GM23338 (cell line): ENCODE measurements around the gene CAPN9. TPM values are rescaled to one million over a fixed set of nuclear protein-coding genes. Genes with fewer than 3 reads are reported as not detected.

Source experiments
- ATAC-seq: fragments of 200-7000 bp; cut with Tn5 transposase; 3 replicates; pipeline ENCODE4 v1.9.1; 2020
- DNase-seq: peaks from one replicate; pipeline ENCODE4 v3.0.0-alpha.2; 2015; ENCODE audit warnings: low spot score
- H2AFZ ChIP-seq: fragments of 200-600 bp; sonication (generic); 2 replicates; pipeline ENCODE4 v1.8.0; 2016; ENCODE audit warnings: antibody characterized with exemption, mild to moderate bottlenecking, moderate library complexity
- H3F3A ChIP-seq: fragments of 200-600 bp; sonication (generic); replicated peaks from 2 replicates; pipeline ENCODE4 v1.8.0; 2017; ENCODE audit warnings: antibody characterized with exemption, mixed run types, low read depth
- H3K27ac ChIP-seq: fragments of 200-600 bp; sonication (generic); 2 replicates; pipeline ENCODE4 v1.6.1; 2016; ENCODE audit warnings: low read depth
- H3K27me3 ChIP-seq: fragments of 200-600 bp; sonication (generic); 2 replicates; pipeline ENCODE4 v1.8.0; 2016; ENCODE audit warnings: mild to moderate bottlenecking, mixed run types, moderate library complexity; ENCODE audit not compliant: insufficient read depth
- H3K36me3 ChIP-seq: fragments of 200-600 bp; sonication (generic); 2 replicates; pipeline ENCODE4 v1.8.0; 2016; ENCODE audit warnings: mild to moderate bottlenecking; ENCODE audit not compliant: insufficient read depth
- H3K4me1 ChIP-seq: fragments of 200-600 bp; sonication (generic); 2 replicates; pipeline ENCODE4 v1.8.0; 2016; ENCODE audit warnings: mild to moderate bottlenecking, moderate library complexity; ENCODE audit not compliant: insufficient read depth
- H3K4me2 ChIP-seq: fragments of 200-600 bp; sonication (generic); 2 replicates; pipeline ENCODE4 v1.7.1; 2017; ENCODE audit warnings: mixed run types
- H3K4me3 ChIP-seq: fragments of 200-600 bp; sonication (generic); 2 replicates; pipeline ENCODE4 v1.6.1; 2016; ENCODE audit warnings: mixed run types
- H3K79me2 ChIP-seq: fragments of 200-600 bp; sonication (generic); replicated peaks from 2 replicates; pipeline ENCODE4 v1.8.0; 2017; ENCODE audit warnings: mild to moderate bottlenecking; ENCODE audit not compliant: insufficient read depth
- H3K9me2 ChIP-seq: fragments of 200-600 bp; sonication (generic); 2 replicates; pipeline ENCODE4 v1.8.0; 2017; ENCODE audit not compliant: insufficient read depth
- H4K20me1 ChIP-seq: fragments of 200-600 bp; sonication (generic); replicated peaks from 2 replicates; pipeline ENCODE4 v1.8.0; 2017; ENCODE audit warnings: mild to moderate bottlenecking; ENCODE audit not compliant: insufficient read depth
- H3K27ac Mint-ChIP-seq: 2 replicates; pipeline ENCODE4 v1.8.0; 2020; ENCODE audit warnings: inconsistent platforms, mild to moderate bottlenecking, moderate library complexity, mixed read lengths
- H3K27me3 Mint-ChIP-seq: 3 replicates; pipeline ENCODE4 v1.8.0; 2022; ENCODE audit warnings: low read depth, mild to moderate bottlenecking, moderate library complexity, mixed read lengths, inconsistent platforms; ENCODE audit not compliant: insufficient read depth, poor library complexity
- H3K36me3 Mint-ChIP-seq: 3 replicates; pipeline ENCODE4 v1.8.0; 2021; ENCODE audit warnings: low read depth, mild to moderate bottlenecking, inconsistent platforms, moderate library complexity, mixed read lengths
- H3K4me1 Mint-ChIP-seq: 3 replicates; pipeline ENCODE4 v1.8.0; 2020; ENCODE audit warnings: mild to moderate bottlenecking, inconsistent platforms, mixed read lengths
- H3K4me3 Mint-ChIP-seq: 3 replicates; pipeline ENCODE4 v1.8.0; 2021; ENCODE audit warnings: moderate library complexity, mild to moderate bottlenecking, inconsistent platforms, mixed read lengths
- H3K9me3 Mint-ChIP-seq: 3 replicates; pipeline ENCODE4 v1.8.0; 2020; ENCODE audit warnings: moderate library complexity, mild to moderate bottlenecking, inconsistent platforms, mixed read lengths
- CREB1 ChIP-seq: fragments of 250-450 bp; sonication (Bioruptor Pico); IDR thresholded peaks from 2 replicates; pipeline ENCODE4 v1.5.0; 2020; ENCODE audit warnings: low read depth, mild to moderate bottlenecking, moderate library complexity
- CTCF ChIP-seq, 2 experiments: fragments of 200-600 bp in 1 of 2; sonication (generic) in 1 of 2; conservative IDR thresholded peaks; 2 replicates each; pipeline versions ENCODE4 v1.5.1 to v1.6.1; 2016 to 2017; ENCODE audit warnings: antibody characterized with exemption in 2 of 2, low read depth in 2 of 2, mild to moderate bottlenecking in 2 of 2, moderate library complexity in 1 of 2
- ETS1 ChIP-seq: IDR thresholded peaks from 2 replicates; pipeline ENCODE4 v1.6.1; 2016; ENCODE audit warnings: antibody characterized with exemption
- EZH2 ChIP-seq: fragments of 200-600 bp; sonication (generic); IDR thresholded peaks from one replicate; pipeline ENCODE4 v1.8.0; 2017; ENCODE audit warnings: antibody characterized with exemption, mild to moderate bottlenecking, low read depth; ENCODE audit not compliant: unreplicated experiment
- EZH2phosphoT487 ChIP-seq: fragments of 200-600 bp; sonication (generic); IDR thresholded peaks from one replicate; pipeline ENCODE4 v1.8.1; 2018; ENCODE audit warnings: antibody characterized with exemption; ENCODE audit not compliant: unreplicated experiment
- JUNB ChIP-seq: IDR thresholded peaks from one replicate; pipeline ENCODE4 v1.6.1; 2016; ENCODE audit warnings: antibody characterized with exemption; ENCODE audit not compliant: unreplicated experiment
- NANOG ChIP-seq: IDR thresholded peaks from 2 replicates; pipeline ENCODE4 v1.6.1; 2016; ENCODE audit warnings: antibody characterized with exemption, borderline replicate concordance
- POLR2AphosphoS5 ChIP-seq: IDR thresholded peaks from 2 replicates; pipeline ENCODE4 v1.6.1; 2016; ENCODE audit warnings: antibody characterized with exemption, low read depth
- REST ChIP-seq: IDR thresholded peaks from one replicate; pipeline ENCODE4 v1.6.1; 2018; ENCODE audit warnings: antibody characterized with exemption; ENCODE audit not compliant: unreplicated experiment
- ZNF114 ChIP-seq: fragments of 250-450 bp; sonication (Bioruptor Pico); IDR thresholded peaks from 2 replicates; pipeline ENCODE4 v1.5.0; 2020; ENCODE audit warnings: mild to moderate bottlenecking, moderate library complexity
- ZNF331 ChIP-seq: fragments of 250-450 bp; sonication (Bioruptor Pico); IDR thresholded peaks from 2 replicates; pipeline ENCODE4 v1.5.0; 2020; ENCODE audit warnings: low read depth, mild to moderate bottlenecking, moderate library complexity
- ZNF462 ChIP-seq: fragments of 250-450 bp; sonication (Bioruptor Pico); IDR thresholded peaks from 2 replicates; pipeline ENCODE4 v1.5.0; 2020; ENCODE audit warnings: mild to moderate bottlenecking, moderate library complexity
- polyA plus RNA-seq: library from polyadenylated mRNA; unstranded; fragments of >200 nt; fragmentation: Nextera tagmentation; extraction: Ambion mirVana; gene quantifications from 2 replicates; pipeline ENCODE4 v1.2.1, GENCODE V29; 2016
- total RNA-seq: library from RNA; depleted of rRNA; stranded (reverse); fragments of >200 nt; shearing (Covaris generic); gene quantifications from 2 replicates; pipeline ENCODE4 v1.2.3, GENCODE V29; 2014

CAPN9 gene
- total and polyA plus RNA-seq, 2 experiments from 2014 or later: 0.07 TPM; not detected in 1

GRCh38 chr1:230710543-230710904 lies 36.7 kb upstream of the CAPN9 start (continued):
- no peak for TF ChIP-seq EZH2
- TF ChIP-seq EZH2phosphoT487: no peak
- no peak for TF ChIP-seq POLR2AphosphoS5

GRCh38 chr1:230711245-230711644 lies 35.9 kb upstream of the CAPN9 start:
- Histone ChIP-seq H3K27ac (no peak overlapping the region), H3F3A (no peaks in the 10 kb centered on the region), H3K27me3 (no peaks in the 10 kb centered on the region), H3K36me3 (no peaks in the 10 kb centered on the region), H3K9me2 (no peaks in the 10 kb centered on the region), H3K4me3 (no peak overlapping the region), H4K20me1 (no peaks in the 10 kb centered on the region), H3K79me2 (no peaks in the 10 kb centered on the region), H3K4me2 (no peak overlapping the region), H2AFZ (no peak overlapping the region), H3K4me1 (no peaks in the 10 kb centered on the region)
- Mint-ChIP-seq H3K9me3 (no peaks in the 10 kb centered on the region), H3K27me3 (peaks cover 12% of the 10 kb centered on the region), H3K4me1 (peaks cover 14% of the 10 kb centered on the region), H3K36me3 (no peaks in the 10 kb centered on the region), H3K4me3 (no peak overlapping the region), H3K27ac (no peak overlapping the region)
- ATAC-seq: no peak
- DNase-seq: no peak
- TF ChIP-seq CREB1 (CRISPR knock-in tag) (no peak), JUNB (no peak), EZH2 (no peak), CTCF (conservative IDR thresholded peaks at IDR 0.05; ENCODE audit: low read depth in 2 of 2) (no peak), REST (no peak), EZH2phosphoT487 (no peak), ZNF331 (CRISPR knock-in tag) (no peak), ETS1 (no peak), ZNF462 (CRISPR knock-in tag) (no peak), NANOG (no peak), ZNF114 (CRISPR knock-in tag) (no peak)
